MM.1S (cell line): ENCODE measurements around the gene DGKG.

Source experiments
- DNase-seq: peaks from one replicate; pipeline ENCODE4 v3.0.0-alpha.2; 2015
- H2AFZ ChIP-seq: fragments of 300-600 bp; sonication (generic); 2 replicates; pipeline ENCODE4 v1.6.0; 2016; ENCODE audit warnings: antibody characterized with exemption, low read length
- H3F3A ChIP-seq: fragments of 300-600 bp; sonication (generic); 2 replicates; pipeline ENCODE4 v1.6.1; 2016; ENCODE audit warnings: mild to moderate bottlenecking, antibody characterized with exemption, low read length, moderate library complexity, mixed read lengths; ENCODE audit not compliant: insufficient read depth
- H3K27ac ChIP-seq: fragments of 300-600 bp; sonication (generic); 2 replicates; pipeline ENCODE4 v1.5.1; 2016; ENCODE audit warnings: mild to moderate bottlenecking, low read length
- H3K27me3 ChIP-seq: fragments of 300-600 bp; sonication (generic); replicated peaks from 2 replicates; pipeline ENCODE4 v1.6.0; 2016; ENCODE audit warnings: low read length; ENCODE audit not compliant: insufficient read depth
- H3K36me3 ChIP-seq: fragments of 300-600 bp; sonication (generic); replicated peaks from 2 replicates; pipeline ENCODE4 v1.6.1; 2016; ENCODE audit warnings: mild to moderate bottlenecking, low read length, mixed read lengths; ENCODE audit not compliant: insufficient read depth
- H3K4me1 ChIP-seq: fragments of 300-600 bp; sonication (generic); 2 replicates; pipeline ENCODE4 v1.6.1; 2016; ENCODE audit warnings: low read length, mixed read lengths
- H3K4me2 ChIP-seq: fragments of 300-600 bp; sonication (generic); 2 replicates; pipeline ENCODE4 v1.6.0; 2016; ENCODE audit warnings: low read depth, low read length
- H3K4me3 ChIP-seq: fragments of 300-600 bp; sonication (generic); 2 replicates; pipeline ENCODE4 v1.5.1; 2016; ENCODE audit warnings: low read length, mixed read lengths
- H3K79me2 ChIP-seq: fragments of 300-600 bp; sonication (generic); 2 replicates; pipeline ENCODE4 v1.6.1; 2016; ENCODE audit warnings: mixed run types, low read length, mixed read lengths
- H3K9ac ChIP-seq: fragments of 300-600 bp; sonication (generic); 2 replicates; pipeline ENCODE4 v1.6.1; 2016; ENCODE audit warnings: low read length, mixed read lengths
- H3K9me2 ChIP-seq: fragments of 300-600 bp; sonication (generic); replicated peaks from 2 replicates; pipeline ENCODE4 v1.6.1; 2016; ENCODE audit warnings: mild to moderate bottlenecking, low read length, mixed read lengths; ENCODE audit not compliant: insufficient read depth
- H3K9me3 ChIP-seq: fragments of 300-600 bp; sonication (generic); replicated peaks from 2 replicates; pipeline ENCODE4 v1.6.1; 2016; ENCODE audit warnings: mild to moderate bottlenecking, low read length, mixed read lengths; ENCODE audit not compliant: insufficient read depth
- H4K20me1 ChIP-seq: fragments of 300-600 bp; sonication (generic); 2 replicates; pipeline ENCODE4 v1.6.1; 2016; ENCODE audit warnings: mild to moderate bottlenecking, low read length, moderate library complexity, mixed read lengths; ENCODE audit not compliant: insufficient read depth
- CTCF ChIP-seq: fragments of 300-600 bp; sonication (generic); IDR thresholded peaks from 2 replicates; pipeline ENCODE4 v1.5.1; 2016; ENCODE audit warnings: antibody characterized with exemption, low read length, mixed read lengths
- EZH2 ChIP-seq: fragments of 300-600 bp; sonication (generic); optimal IDR thresholded peaks from 2 replicates; pipeline ENCODE3; 2017; ENCODE audit warnings: low read depth, mild to moderate bottlenecking, antibody characterized with exemption, low read length, mixed read lengths
- EZH2phosphoT487 ChIP-seq: fragments of 300-600 bp; sonication (generic); IDR thresholded peaks from 2 replicates; pipeline ENCODE4 v1.6.1; 2018; ENCODE audit warnings: antibody characterized with exemption, low read length

The DGKG gene

GRCh38 chr3:186164696-186165095 is 197.3 kb downstream of the DGKG start:
- Histone ChIP-seq H3K36me3 (no peaks in the 10 kb centered on the region), H3K9me3 (no peaks in the 10 kb centered on the region), H3K4me1 (no peaks in the 10 kb centered on the region), H2AFZ (no peak overlapping the region), H3K4me2 (no peak overlapping the region), H3F3A (no peaks in the 10 kb centered on the region), H3K27me3 (no peaks in the 10 kb centered on the region), H3K9ac (no peak overlapping the region), H3K79me2 (no peaks in the 10 kb centered on the region), H3K9me2 (no peaks in the 10 kb centered on the region), H4K20me1 (no peaks in the 10 kb centered on the region), H3K27ac (no peak overlapping the region), H3K4me3 (no peak overlapping the region)
- DNase-seq = no peak
- TF ChIP-seq EZH2phosphoT487 = no peak
- TF ChIP-seq EZH2 = no peak
- no peak for TF ChIP-seq CTCF

GRCh38 chr3:186162221-186162620 is 199.8 kb downstream of the DGKG start:
- Histone ChIP-seq H3K27ac (no peak overlapping the region), H3K4me2 (no peak overlapping the region), H3K27me3 (no peaks in the 10 kb centered on the region), H3K4me3 (no peak overlapping the region), H3K4me1 (no peaks in the 10 kb centered on the region), H3K9me3 (no peaks in the 10 kb centered on the region), H3K79me2 (no peaks in the 10 kb centered on the region), H3K9ac (no peak overlapping the region), H3F3A (no peaks in the 10 kb centered on the region), H2AFZ (no peak overlapping the region), H3K36me3 (no peaks in the 10 kb centered on the region), H4K20me1 (no peaks in the 10 kb centered on the region), H3K9me2 (no peaks in the 10 kb centered on the region)
- TF ChIP-seq CTCF (no peak), EZH2 (no peak), EZH2phosphoT487 (no peak)
- DNase-seq = no peak

GRCh38 chr3:186160691-186161243 is 201.3 kb downstream of the DGKG start:
- no peak overlapping the region for H2AFZ ChIP-seq
- H3F3A ChIP-seq = no peaks in the 10 kb centered on the region
- H3K9ac ChIP-seq = no peak overlapping the region
- H3K4me3 ChIP-seq = no peak overlapping the region
- no peak overlapping the region for H3K4me2 ChIP-seq
- no peaks in the 10 kb centered on the region for H4K20me1 ChIP-seq
- H3K27ac ChIP-seq = no peak overlapping the region
- no peaks in the 10 kb centered on the region for H3K36me3 ChIP-seq
- DNase-seq = no peak
- no peaks in the 10 kb centered on the region for H3K9me2 ChIP-seq
- no peak for TF ChIP-seq EZH2
- TF ChIP-seq CTCF = no peak
- TF ChIP-seq EZH2phosphoT487 = no peak
- H3K79me2 ChIP-seq = no peaks in the 10 kb centered on the region
- no peaks in the 10 kb centered on the region for H3K9me3 ChIP-seq
- no peaks in the 10 kb centered on the region for H3K27me3 ChIP-seq
- no peaks in the 10 kb centered on the region for H3K4me1 ChIP-seq
